NCI-H524 treated with DMSO at 0.1 percent for 48 hours (cell line): Measurements from ENCODE around the gene DIP2C.
"Not testable (repeated sequence)": the region's sequence is repeated elsewhere in the genome, so short reads cannot be mapped to it uniquely, and the experiment has no call there.

ENCODE experiments used
- DNase-seq: peaks from one replicate; lab custom pipeline; 2025; lab: John Stamatoyannopoulos, UW

Gene DIP2C

DNA sequence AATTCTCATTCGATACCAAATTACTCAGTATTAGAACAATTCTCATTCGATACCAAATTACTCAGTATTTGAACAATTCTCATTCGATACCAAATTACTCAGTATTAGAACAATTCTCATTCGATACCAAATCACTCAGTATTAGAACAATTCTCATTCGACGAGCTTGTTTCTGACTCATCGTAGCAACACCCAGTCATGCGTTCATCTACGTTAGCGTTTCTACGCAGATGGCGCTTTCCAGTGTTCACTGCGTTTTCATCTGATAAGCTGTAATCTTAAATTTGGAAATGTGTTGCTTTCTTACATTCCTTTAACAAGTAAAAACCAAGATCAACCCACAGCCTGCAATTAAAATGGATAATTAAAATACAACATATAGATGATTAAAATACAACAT is 277.9 kb downstream of the DIP2C start:
- no peak for DNase-seq

DNA sequence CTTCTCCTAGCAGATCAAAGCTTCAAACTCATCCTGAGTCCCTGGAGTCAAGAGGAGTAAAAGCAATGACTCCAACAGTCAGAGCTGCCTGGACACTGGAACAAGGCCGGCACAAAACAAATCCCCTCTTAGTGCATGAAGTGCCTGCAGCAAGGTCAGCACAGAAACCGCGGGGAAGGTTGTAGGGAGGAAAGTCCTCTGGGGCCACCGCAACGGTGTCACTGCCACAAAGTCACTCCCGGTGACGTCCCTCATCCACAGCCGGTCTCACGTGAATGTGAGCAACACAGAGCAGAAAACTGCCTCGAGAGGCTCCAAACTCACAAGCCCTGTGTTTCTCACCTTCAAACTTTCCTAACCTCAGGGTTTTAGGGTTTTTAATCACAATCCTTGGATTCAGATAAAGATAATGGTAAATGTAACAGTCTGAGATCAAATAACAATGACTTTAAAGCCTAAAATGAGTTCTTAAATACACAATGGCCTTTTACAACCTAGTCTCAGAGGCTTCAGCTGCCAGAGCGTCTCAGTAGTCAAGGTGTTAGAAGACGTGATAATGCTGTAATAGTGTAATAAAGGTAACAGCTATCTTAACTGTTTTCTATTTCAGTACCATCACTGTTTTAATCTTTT is 279.9 kb downstream of the DIP2C start:
- DNase-seq, result no peak

DNA sequence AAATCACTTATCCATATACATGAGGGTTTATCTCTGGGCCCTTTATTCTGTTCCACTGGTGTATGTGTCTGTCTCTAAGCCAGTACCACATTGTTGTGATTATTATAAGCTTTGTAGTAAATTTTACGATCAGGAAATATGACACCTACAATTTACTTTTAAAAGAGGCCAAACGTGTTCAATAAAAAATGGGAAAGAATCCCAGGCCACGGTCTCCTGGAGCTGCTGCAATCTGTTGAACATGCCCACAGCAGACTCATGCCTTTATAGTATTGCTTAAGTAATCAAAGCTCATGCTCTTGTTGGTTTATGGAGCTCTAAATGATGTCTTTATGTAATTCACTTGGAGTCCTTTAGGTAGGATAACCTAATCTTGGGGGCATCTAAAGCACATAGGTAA is 281.2 kb downstream of the DIP2C start:
- DNase-seq, result no peak

DNA sequence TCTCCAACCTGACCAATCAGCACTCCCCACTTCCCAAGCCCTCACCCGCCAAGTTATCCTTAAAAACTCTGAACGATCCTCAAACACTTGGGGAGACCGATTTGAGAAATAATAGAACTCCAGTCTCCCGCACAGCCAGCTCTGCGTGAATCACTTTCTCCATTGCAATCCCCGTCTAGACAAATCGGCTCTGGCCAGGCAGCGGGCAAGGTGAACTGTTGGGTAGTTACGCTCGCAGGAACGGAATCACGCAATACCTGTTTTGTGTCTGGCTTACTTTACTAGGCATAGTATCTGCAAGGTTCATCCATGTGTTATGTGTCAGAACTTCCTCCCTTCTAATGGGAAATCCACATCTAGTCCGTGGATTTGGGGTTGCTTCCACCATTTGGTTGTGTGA is 282.5 kb downstream of the DIP2C start:
- DNase-seq, result no peak

DNA sequence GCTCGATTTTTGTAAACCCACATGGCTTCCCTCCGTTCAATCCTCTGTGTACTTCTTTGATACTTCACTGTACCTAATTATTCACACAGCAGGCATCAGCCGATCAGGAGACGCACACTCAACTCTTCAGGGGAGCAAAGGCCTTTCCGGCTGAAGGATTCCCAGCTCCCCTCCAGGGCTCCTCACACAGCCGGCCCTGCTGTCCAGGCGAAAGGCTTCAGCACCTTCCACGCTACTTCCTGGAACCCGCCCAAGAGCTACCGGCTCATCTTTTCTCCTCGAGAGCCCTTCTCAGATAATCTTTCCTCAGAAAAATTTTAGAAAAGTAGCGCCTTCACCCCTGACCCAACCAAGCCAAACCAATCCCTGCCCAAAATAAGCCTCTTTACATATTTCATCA is 283.8 kb downstream of the DIP2C start:
- DNase-seq, result no peak

DNA sequence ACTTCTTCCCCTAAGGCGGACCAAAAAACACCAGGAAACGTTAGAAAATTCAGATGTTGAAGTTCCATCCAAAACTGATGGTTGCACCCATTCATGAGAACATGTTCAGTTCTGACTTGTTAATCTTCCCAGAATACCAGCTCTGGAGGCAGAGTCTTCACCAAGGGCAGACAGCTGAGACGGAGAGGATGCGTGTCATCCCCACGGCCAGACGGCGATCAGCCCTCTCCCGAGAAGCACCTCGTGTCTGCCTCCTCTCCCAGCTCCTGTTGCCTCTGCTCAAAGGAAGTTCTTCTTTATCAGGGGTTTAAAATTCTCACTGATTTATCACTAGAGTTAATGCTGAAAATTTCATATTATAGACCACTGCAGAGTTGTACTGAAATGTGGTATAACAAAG is 284.5 kb downstream of the DIP2C start:
- DNase-seq, result no peak

- DNase-seq, result no peak
Observed at GRCh38 chr10:404346-404745, 285.1 kb downstream of the DIP2C start.

DNA sequence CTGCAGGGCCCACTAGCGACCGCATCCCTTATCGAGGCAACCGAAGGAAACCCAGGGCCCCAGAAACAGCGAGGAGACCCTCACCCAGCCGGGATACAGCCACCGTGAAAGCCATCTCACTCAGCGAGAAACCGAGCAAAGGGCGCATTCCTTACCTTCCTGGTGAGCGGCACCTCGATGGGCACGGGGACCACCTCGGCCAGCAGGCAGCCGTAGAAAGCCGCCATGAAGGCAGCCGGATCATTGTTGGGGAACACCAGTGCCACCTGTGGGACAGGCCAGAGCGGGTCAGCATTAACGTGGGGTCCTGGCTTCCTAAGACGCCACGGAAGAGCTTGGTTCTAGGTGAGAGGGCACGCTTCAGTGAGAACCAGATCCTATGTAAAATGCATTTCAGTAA is 290.5 kb downstream of the DIP2C start:
- no peak for DNase-seq

DNA sequence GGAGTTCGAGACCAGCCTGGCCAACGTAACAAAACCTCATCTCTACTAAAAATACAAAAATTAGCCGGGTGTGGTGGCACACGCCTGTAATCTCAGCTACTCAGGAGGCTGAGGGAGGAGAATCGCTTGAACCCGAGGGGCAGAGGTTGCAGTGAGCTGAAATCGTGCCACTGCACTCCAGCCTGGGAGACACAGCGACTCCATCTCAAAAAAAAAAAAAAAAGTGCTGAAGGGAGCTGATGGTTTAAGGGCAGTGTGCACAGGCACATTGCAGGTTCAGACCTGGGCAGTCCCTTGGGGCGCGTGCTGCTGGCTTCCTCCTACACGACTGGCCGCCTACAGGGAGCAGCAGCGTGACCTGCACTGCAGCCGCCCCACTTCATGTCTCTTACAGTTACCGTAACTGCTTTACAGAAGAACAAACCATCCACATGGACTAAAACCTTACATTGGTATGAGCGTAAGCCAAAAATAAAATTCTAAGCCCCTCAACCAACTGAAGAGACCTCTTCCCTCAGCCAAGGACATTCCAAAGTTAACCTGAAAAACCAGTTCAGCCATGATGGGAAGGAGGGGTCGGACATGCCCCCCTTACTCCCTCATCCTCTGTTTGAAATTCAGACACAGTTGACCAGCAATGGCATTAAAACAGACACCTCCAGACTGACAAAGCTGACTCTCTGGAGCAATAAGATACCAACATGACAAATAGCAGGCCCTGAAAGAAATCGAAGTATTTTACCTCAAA is 292.0 kb downstream of the DIP2C start:
- no peak for DNase-seq

- DNase-seq, result no peak
Observed at GRCh38 chr10:396535-397220, 292.8 kb downstream of the DIP2C start.

- no peak for DNase-seq
Observed at GRCh38 chr10:396107-396506, 293.4 kb downstream of the DIP2C start.

DNA sequence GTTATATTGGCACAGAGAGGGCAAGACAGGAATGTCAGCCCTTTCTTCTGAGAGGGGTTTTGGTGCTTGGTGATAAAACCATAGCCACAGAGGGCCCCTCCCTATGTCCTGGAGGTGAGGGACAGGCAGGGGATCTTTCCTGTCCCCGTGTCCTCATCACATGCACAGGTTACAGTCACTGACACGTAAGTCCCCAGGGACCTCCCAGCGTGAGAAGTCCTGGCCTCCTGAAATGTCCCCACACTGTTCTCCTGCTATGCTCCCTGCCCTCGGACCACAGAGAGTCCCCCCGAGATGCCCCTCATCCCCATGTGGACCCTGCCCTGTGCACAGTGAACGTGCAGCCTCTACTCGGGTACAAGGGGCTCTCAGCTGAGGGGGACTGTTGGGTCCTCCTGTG is 293.8 kb downstream of the DIP2C start:
- no peak for DNase-seq

GRCh38 chr10:394439-395101 is 294.9 kb downstream of the DIP2C start:
- DNase-seq, result not testable (repeated sequence)

DNA sequence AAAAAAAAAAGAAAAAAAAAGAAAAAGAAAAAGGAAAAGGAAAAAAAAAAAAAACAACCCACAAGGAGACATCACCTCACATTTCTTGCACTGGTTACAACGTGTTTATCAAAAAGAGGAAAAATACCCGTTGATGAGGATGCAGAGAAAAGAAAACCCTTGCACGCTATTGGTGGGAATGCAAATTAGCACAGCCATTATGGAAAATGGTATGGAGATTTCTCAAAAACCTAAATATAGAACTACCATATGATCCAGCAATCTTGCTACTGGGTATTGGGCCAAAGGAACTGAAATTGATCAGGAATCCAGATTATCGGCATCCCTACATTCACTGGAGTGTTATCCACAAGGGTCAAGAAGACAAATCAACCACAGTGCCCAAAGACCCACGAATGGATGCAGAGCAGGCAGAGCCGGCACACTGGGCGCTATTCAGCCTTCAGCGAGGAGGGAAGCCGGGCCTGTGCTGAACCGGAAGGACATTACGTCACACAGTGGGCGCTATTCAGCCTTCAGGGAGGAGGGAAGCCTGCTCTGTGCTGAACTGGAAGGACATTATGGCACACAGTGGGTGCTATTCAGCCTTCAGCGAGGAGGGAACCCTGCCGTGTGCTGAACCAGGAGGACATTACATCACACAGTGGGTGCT is 295.6 kb downstream of the DIP2C start:
- no peak for DNase-seq

- DNase-seq, result no peak
Observed at GRCh38 chr10:393106-393745, 296.2 kb downstream of the DIP2C start.

DNA sequence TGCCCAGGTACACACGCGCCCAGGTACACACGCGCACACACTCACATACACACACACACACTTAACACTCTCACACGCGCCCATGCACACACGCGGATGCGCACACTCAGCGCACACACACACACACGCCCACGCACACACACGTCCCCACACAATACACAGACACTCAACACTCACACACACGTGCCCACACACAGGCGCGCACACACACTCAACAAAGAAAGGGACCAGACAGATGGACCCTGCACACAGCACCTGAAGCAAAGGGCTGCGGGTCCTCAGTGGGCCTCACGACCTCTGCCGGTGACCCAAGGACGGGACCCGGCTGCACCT is 296.8 kb downstream of the DIP2C start:
- no peak for DNase-seq

DNA sequence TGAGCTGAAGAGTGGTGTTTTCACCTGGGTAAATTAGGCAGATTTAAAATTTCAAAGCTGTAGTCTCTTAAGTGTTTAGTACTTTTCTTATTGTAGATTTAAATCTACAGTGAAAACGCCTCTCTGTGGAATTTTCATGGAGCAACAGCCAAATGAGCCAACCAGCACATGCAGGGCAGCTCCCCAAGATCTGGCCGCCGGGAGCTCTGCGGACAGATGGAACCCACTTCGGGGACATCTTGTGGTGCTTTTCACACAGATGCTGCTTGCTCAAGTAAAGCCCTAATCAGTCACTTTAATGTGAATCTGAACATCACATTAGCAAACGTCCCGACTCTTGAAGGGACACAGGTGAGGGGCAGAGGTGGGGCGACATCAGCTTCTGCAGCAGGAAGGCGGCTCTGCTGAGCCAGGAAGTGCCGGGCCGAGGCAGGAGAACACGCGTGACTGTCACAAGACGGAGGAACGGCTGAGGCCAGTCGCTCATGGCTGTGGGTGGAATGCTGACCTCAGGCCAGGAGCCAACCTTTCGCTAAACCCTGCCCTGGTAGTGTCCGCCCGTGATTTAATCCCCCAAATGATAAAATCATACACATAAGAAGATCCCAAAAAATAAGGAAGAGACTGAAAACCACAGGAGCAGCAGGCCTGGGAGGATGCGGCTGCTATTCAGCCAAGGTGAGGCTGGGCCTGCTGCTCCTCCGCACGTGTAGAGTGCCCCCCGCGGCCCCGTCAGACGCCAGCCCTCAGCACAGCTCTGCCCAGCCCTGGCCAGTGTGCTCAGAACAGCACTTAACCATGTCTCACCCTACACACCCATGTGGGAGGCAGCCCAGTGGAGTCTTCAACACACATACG is 297.4 kb downstream of the DIP2C start:
- DNase-seq, result no peak

GRCh38 chr10:391305-391704 is 298.2 kb downstream of the DIP2C start:
- DNase-seq, result no peak

GRCh38 chr10:390449-391100 is 298.9 kb downstream of the DIP2C start:
- DNase-seq, result no peak

DNA sequence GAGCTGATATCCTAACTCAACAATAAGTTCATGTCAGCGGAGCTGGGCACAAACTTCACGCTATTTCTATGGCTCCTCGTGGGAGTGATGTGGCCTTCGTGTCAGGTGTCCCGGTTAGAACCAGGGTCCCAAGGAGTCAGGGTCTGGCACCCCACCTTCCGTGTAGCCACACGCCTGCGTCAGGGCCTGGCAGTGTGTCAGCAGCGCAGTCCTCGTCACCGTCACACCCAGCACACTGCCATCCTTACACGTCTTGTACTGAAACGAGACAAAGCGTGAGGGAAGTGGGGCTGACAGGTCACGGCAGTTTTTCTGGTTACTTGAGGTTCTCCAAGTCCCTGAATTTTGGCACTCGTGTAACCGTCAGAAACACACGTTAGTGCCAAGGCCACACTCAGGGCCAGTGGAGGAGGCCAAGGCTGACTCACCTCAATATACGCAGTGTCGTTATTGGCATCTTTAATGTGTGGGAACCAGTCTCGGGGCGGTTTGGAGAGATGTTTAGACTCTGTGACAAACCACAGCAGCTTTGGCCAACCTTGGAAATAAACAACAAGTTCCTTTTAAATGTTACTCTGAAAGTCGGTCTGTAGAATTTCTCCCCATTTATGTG is 299.5 kb downstream of the DIP2C start:
- no peak for DNase-seq
